Tibial nerve (tissue), 4 donors: ENCODE measurements around the gene ADAMTS10. TPM values are rescaled to one million over a fixed set of nuclear protein-coding genes. Genes with fewer than 3 reads are reported as not detected.

Experiments used
- DNase-seq, 2 donors: peaks; one replicate each; pipeline ENCODE4 v3.0.0-alpha.2; 2019; ENCODE audit warnings: low spot score in 2 of 2
- H3K27ac ChIP-seq, 4 donors: fragments of 200-600 bp; sonication (generic) in 3 of 4; one replicate each; pipeline ENCODE4 v1.5.1; 2017 to 2019; ENCODE audit warnings: mild to moderate bottlenecking in 1 of 4
- H3K27me3 ChIP-seq, 2 donors: fragments of 200-600 bp; sonication (generic) in 1 of 2; one replicate each; pipeline versions ENCODE4 v1.5.1 to v1.6.0; 2017 to 2019
- H3K36me3 ChIP-seq, 3 donors: fragments of 200-600 bp; sonication (generic); one replicate each; pipeline ENCODE4 v1.5.1; 2018 to 2019
- H3K4me1 ChIP-seq, 4 donors: fragments of 200-600 bp; sonication (generic) in 3 of 4; one replicate each; pipeline ENCODE4 v1.5.1; 2017 to 2019
- H3K4me3 ChIP-seq, 4 donors: fragments of 200-600 bp; sonication (generic) in 3 of 4; one replicate each; pipeline ENCODE4 v1.5.1; 2017 to 2019; ENCODE audit warnings: mild to moderate bottlenecking in 1 of 4, moderate library complexity in 1 of 4
- H3K9me3 ChIP-seq, 4 donors: fragments of 200-600 bp; sonication (generic) in 3 of 4; one replicate each; pipeline ENCODE4 v1.5.1; 2017 to 2019
- CTCF ChIP-seq, 5 experiments: fragments of 200-600 bp in 3 of 5; fragments of 450-650 bp in 2 of 5; sonication (generic) in 3 of 5; IDR thresholded peaks; one replicate each; pipeline ENCODE4 v1.5.1; 2016 to 2019; ENCODE audit warnings: antibody characterized with exemption in 5 of 5, mild to moderate bottlenecking in 3 of 5, moderate library complexity in 2 of 5
- EP300 ChIP-seq, 2 donors: sonication (generic); formaldehyde crosslinking; IDR thresholded peaks; one replicate each; pipeline ENCODE4 v1.6.1; 2017; ENCODE audit warnings: antibody characterized with exemption in 2 of 2, mild to moderate bottlenecking in 1 of 2
- POLR2A ChIP-seq, 2 donors: fragments of 450-650 bp; IDR thresholded peaks; one replicate each; pipeline ENCODE4 v1.6.1; 2017; ENCODE audit warnings: antibody characterized with exemption in 2 of 2, mild to moderate bottlenecking in 2 of 2, moderate library complexity in 2 of 2
- WGBS, 2 donors: methylation state at CpG; one replicate each; pipeline ENCODE4 v1.1.5; 2018; 5-methylcytosine and 5-hydroxymethylcytosine counted together
- total RNA-seq, 4 donors: library from RNA; depleted of rRNA; stranded (reverse); fragments of >200 nt; gene quantifications; one replicate each; pipeline ENCODE4 v1.1.0, GENCODE V29; 2016

ADAMTS10 gene
- total RNA-seq, 4 donors from 2014 or later: 37.3 to 140 (median 66.6) TPM

GRCh38 chr19:8589177-8589714 lies 21.3 kb downstream of the ADAMTS10 start:
- TF ChIP-seq POLR2A (IDR thresholded peaks at IDR 0.05): no peak
- peaks cover 0 to 25% (median 8%) of the 10 kb centered on the region in 4 donors for H3K4me1 ChIP-seq
- no peaks in the 10 kb centered on the region for H3K27me3 ChIP-seq
- H3K36me3 ChIP-seq: peaks cover 0 to 48% (median 0%) of the 10 kb centered on the region in 3 donors
- no peak overlapping the region for H3K27ac ChIP-seq
- 89 to 90% methylated on average over 27 to 31 of the region's 32 CpGs for WGBS, 2 donors
- H3K9me3 ChIP-seq: peaks cover 0 to 6% (median 0%) of the 10 kb centered on the region in 4 donors
- no peak overlapping the region for H3K4me3 ChIP-seq
- DNase-seq: no peak

GRCh38 chr19:8585894-8586750 lies 24.4 kb downstream of the ADAMTS10 start:
- DNase-seq: no peak
- Histone ChIP-seq H3K4me1 (peaks cover 0 to 3% (median 0%) of the 10 kb centered on the region in 4 donors), H3K9me3 (no peaks in the 10 kb centered on the region), H3K27ac (no peak overlapping the region), H3K36me3 (peaks cover 0 to 50% (median 0%) of the 10 kb centered on the region in 3 donors), H3K27me3 (no peaks in the 10 kb centered on the region), H3K4me3 (no peak overlapping the region)
- 78 to 82% methylated on average over 18 to 29 of the region's 34 CpGs for WGBS, 2 donors
- no peak for TF ChIP-seq EP300 (IDR thresholded peaks at IDR 0.05)
- TF ChIP-seq CTCF (IDR thresholded peaks at IDR 0.05): peak in 3 of 5 experiments; percentile 14 to 42 (median 28)

GRCh38 chr19:8584965-8585893 lies 25.3 kb downstream of the ADAMTS10 start:
- no peak overlapping the region for H3K4me3 ChIP-seq
- 78 to 85% methylated on average over 48 to 63 of the region's 71 CpGs for WGBS, 2 donors
- no peak for DNase-seq

GRCh38 chr19:8580710-8581281 lies 29.7 kb downstream of the ADAMTS10 start:
- peak; percentile 67 to 87 for DNase-seq
- Histone ChIP-seq H3K27ac (no peak overlapping the region), H3K27me3 (no peaks in the 10 kb centered on the region), H3K4me3 (no peak overlapping the region), H3K36me3 (peaks cover 0 to 17% (median 0%) of the 10 kb centered on the region in 3 donors), H3K4me1 (peaks cover 0 to 23% (median 14%) of the 10 kb centered on the region in 4 donors), H3K9me3 (no peaks in the 10 kb centered on the region)
- no peak for TF ChIP-seq POLR2A (IDR thresholded peaks at IDR 0.05)
- peak; percentile 99 to 100 (median 99) for TF ChIP-seq CTCF (IDR thresholded peaks at IDR 0.05)
- WGBS, 2 donors: 6 to 7% methylated on average over 18 to 21 of the region's 21 CpGs

More at GRCh38 chr19:8584965-8585893, 25.3 kb downstream of the ADAMTS10 start:
- Histone ChIP-seq H3K4me1 (peaks cover 0 to 11% (median 4%) of the 10 kb centered on the region in 4 donors), H3K27me3 (no peaks in the 10 kb centered on the region), H3K36me3 (peaks cover 0 to 50% (median 0%) of the 10 kb centered on the region in 3 donors), H3K9me3 (no peaks in the 10 kb centered on the region), H3K27ac (no peak overlapping the region)
- TF ChIP-seq CTCF (IDR thresholded peaks at IDR 0.05): no peak
- TF ChIP-seq POLR2A (IDR thresholded peaks at IDR 0.05): no peak
- no peak for TF ChIP-seq EP300 (IDR thresholded peaks at IDR 0.05)

GRCh38 chr19:8578642-8579265 lies 31.8 kb downstream of the ADAMTS10 start:
- peaks cover 0 to 28% (median 15%) of the 10 kb centered on the region in 4 donors for H3K4me1 ChIP-seq
- H3K27me3 ChIP-seq: no peaks in the 10 kb centered on the region
- 26% methylated on average over 14 to 16 of the region's 17 CpGs for WGBS, 2 donors
- no peaks in the 10 kb centered on the region for H3K36me3 ChIP-seq
- no peak overlapping the region for H3K4me3 ChIP-seq
- no peaks in the 10 kb centered on the region for H3K9me3 ChIP-seq
- TF ChIP-seq POLR2A (IDR thresholded peaks at IDR 0.05): no peak
- peak; percentile 82 to 95 (median 93) for TF ChIP-seq CTCF (IDR thresholded peaks at IDR 0.05)
- DNase-seq: peak; percentile 80 to 93
- no peak overlapping the region for H3K27ac ChIP-seq
